Stimulated activated CD4-positive, alpha-beta T cell treated with anti-CD3 and anti-CD28 coated beads, Interleukin-4, amount 100 ng/mL, for 48 hours (primary cell): ENCODE data around the gene COX5B.
"Not testable (repeated sequence)": the region's sequence is repeated elsewhere in the genome, so short reads cannot be mapped to it uniquely, and the experiment has no call there.

ENCODE experiments used
- DNase-seq, 2 donors: peaks; one replicate each; pipeline ENCODE4 v3.0.0-alpha.2; 2020; ENCODE audit warnings: low read depth in 2 of 2

COX5B gene

DNA sequence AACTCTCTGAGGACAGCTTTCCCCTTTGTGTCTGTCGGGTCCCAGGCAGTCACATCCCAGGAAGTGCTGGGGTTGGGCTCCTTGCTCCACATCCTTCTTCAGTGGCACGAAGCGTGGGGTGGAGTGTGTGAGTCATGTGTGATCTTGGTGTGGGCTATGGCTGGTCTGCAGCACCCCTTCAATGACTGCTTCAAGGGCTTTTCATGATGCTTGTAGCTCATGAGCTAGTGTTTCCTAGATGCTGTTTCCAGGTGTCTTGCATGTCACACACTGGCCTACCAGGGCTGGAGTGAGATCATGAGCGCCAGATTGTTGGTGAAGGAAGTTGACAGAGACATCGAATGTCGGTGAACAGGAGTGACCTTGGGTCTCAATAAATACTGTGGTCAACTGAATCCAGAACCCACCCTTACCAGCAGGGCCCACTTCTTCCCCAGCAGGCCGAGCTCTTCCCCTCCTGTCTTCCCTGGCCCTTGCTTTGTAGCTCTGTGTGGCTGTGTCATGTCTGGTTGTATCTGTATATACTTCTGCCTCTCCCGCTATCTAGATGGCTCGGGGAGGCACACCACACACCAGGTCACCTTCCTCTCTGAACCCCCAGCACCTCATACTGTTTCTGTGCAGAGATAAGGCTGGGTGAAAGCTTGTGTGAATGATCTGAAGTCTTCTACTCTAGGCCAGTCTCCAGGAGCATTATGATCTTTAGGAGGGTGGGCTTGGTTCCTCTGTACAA, 27.5 kb downstream of the COX5B start:
- peak in 1 of 2 donors; percentile 11 for DNase-seq

DNA sequence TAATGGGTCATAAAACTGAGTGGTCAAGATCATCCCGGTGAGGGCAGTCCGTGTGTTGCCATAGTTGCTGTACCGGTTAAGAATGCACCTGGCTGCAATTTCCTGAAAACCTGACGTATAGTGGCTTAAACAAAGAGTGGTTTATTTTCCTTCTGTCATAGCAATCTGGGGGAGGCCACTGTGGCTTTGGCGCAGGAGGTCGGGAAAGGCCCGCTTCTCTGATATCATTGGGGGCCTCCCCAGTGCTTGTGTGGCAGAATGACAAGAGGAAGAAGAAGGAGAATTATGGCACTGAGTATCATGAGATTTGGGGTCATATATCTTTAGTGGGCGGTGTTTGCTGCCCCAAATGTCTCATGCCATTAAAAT, 28.0 kb downstream of the COX5B start:
- peak; percentile 31 to 36 for DNase-seq

DNA sequence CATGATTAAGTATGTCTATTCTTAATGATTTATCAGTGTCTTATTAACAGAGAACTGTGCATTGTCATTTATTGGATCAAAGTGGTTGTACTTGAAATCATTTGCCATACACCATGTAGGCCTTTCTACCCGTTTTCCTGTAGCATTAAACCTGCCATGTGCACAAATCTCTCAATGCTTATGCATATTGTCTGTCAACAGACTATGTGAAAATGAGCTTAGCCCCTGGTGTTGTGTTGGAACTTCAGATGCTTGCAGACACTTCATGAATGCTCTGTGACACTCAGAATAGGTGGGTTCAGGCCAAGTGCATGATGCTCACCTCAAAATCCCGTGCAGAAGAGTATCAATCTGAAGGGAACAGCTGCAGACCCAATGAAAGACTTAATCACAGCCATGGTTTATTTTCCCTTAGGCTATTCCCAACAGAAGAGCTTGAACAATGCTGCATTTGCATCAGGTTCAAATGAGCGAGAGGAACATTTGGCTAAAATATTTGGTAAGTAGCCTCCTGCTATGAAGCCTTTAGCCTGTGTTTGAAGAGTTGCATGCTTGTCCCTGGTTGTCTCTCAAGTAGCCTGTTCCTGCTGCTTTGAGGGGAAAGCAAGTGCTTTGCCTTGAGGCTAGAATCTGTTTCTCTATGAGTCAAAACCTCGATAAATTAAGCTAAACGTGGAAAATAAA, 29.7 kb downstream of the COX5B start:
- no peak for DNase-seq

DNA sequence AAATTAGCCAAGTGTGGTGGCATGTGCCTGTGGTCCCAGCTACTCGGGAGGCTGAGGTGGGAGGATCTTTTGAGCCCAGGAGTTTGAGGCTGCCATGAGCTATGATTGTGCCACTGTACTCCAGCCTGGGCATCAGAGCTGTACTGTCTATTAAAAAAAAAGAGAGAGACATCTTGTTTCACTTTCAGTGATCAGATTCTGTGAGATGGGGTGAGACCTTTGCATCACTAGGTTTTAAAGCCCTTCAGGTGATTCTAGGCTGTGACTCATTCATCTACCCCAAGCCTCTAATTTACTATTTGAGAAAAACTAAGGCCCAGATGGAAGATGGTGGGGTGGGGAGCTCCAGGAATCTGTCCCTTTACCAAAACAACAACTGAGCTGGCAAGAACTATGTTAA, 30.8 kb downstream of the COX5B start:
- no peak for DNase-seq

DNA sequence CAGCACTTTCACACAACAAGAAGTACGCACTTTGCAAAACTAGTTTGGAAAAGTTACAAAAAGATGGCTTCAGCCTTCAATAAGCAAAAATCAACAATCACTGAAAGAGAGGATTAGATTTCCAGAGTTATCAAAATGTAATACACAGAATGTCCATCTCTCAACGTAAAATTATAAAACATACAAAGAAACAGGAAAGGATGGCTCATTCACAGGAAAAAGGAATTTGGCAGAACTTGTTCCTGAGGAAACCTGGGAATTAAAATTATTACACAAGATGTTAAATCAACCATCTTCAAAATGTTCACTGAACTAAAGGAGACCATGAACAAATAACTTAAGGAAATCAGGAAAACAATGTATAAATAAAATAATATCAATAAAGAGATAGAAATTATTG, 31.6 kb downstream of the COX5B start:
- no peak for DNase-seq

DNA sequence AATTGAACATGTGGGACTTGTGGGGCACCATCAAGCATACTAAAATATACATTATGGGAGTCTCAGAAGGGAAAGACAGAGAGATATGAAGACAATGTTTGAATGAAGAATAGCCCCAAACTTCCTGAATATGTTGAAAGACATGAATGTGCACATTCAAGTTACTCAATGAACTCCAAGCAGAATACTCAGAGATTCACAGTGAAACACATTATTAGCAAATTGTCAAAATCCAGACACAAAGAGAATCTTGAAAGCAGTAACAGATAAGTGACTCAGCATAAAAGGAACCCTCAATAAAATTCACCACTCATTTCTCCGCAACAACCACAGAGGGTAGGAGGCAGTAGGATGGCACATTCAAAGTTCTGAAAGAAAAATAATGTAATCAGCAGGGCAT, 32.4 kb downstream of the COX5B start:
- no peak for DNase-seq

DNA sequence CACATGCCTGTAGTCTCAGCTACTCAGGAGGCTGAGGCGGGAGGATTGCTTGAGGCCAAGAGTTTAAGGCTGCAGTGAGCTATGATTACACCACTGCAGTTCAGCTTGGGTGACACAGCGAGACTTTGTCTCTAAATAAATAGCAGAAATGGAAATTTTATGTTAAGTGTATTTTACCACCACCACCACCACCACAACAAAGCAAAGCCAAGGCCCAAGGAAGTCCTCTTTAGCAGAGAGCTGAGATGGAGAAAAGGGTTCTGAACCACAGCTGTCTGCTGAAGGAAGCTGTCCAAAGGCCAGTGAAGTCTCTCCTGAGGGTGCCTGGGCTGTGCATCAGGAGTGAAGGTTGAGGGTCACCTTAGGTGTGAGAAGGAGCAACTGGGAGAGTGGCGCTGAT, 41.4 kb downstream of the COX5B start:
- DNase-seq, result not testable (repeated sequence)

DNA sequence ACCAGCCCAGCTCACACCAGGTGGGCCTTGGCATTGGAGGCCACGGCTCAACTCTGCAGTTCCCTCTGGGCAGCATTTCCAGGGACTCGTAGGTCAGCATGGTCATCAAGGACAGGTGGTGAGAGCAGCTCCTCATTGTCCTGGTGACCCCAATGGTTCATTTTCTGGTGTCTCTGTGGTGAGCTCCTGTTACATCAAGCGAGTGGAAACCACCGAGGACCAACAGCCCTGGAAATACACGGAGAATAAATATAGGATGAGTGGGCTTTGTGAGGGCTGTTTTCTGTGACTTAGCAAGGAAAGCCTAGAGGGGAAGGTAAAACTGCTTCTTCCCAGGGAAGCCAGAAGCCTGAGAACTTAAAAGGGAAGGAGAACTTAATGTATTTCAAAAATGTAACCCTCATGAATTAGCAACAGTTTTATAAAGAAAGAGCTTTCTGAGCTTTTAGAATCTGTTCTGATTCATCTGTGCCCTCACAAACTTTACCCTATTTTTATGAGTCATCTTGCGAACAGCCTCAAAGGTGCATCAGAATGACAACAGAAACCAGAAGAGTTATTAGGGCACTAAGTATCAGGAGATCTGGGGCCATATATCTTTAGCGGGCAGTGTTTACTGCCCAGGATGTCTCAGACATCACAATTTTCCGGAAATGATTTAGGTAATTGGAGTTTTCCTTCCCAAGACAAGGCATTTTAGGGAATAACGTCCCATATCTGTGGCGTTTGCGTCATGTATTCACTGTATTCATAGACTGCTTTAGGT, 42.4 kb downstream of the COX5B start:
- DNase-seq, result no peak

DNA sequence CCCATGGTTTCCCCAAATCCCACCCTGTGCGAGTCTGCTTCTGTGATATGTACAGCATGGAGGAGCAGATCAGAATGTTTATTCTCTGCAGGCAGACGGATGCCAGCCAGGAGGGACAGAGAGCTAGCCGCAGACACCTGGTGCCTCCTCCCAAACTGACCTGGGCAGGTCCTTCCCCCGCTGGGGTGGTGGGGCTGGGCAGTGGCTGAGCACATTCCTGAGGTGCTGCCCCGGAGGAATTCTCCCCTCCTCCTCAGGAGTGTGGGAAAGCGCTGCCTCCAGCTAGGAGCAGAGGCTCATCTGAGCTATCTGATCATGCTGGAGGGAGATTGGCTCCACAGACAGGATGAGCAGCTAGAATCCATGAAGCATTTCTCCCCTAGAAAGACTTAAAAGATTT, 45.3 kb downstream of the COX5B start:
- DNase-seq, result no peak

DNA sequence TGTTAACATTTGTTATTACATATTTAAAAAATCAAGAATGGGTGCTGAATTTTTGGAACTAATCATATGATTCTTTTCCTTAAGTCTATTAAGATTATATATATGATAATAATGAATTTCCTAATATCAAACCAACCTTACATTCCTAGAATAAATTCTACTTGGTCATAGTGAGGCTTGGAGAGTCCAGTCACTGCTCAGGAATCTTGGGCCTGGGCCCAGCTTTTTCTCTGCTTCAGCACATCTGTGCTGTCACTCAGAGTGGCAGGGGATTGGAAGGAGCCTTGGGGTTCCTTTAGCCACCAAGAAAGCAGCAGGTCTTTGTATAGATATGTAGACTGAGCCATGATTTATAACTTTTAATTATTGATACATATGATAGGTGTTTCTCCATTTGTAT, 47.6 kb downstream of the COX5B start:
- DNase-seq, result no peak

DNA sequence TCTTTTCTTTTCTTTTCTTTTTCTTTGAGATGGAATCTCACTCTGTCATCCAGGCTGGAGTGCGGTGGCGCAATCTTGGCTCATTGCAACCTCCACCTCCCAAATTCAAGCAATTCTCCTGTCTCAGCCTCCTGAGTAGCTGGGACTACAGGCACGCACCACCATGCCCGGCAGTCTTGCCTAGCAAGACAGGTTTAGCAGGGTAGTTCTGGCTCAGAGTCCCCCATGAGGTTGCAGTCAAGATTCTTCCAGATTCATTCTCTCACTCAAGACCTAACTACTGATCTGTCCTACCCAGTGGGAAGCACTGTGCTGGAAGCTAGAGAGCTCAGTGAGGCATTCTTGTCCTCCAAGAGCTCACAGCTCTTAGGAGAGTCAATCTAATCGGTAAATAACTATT, 49.9 kb downstream of the COX5B start:
- no peak for DNase-seq

DNA sequence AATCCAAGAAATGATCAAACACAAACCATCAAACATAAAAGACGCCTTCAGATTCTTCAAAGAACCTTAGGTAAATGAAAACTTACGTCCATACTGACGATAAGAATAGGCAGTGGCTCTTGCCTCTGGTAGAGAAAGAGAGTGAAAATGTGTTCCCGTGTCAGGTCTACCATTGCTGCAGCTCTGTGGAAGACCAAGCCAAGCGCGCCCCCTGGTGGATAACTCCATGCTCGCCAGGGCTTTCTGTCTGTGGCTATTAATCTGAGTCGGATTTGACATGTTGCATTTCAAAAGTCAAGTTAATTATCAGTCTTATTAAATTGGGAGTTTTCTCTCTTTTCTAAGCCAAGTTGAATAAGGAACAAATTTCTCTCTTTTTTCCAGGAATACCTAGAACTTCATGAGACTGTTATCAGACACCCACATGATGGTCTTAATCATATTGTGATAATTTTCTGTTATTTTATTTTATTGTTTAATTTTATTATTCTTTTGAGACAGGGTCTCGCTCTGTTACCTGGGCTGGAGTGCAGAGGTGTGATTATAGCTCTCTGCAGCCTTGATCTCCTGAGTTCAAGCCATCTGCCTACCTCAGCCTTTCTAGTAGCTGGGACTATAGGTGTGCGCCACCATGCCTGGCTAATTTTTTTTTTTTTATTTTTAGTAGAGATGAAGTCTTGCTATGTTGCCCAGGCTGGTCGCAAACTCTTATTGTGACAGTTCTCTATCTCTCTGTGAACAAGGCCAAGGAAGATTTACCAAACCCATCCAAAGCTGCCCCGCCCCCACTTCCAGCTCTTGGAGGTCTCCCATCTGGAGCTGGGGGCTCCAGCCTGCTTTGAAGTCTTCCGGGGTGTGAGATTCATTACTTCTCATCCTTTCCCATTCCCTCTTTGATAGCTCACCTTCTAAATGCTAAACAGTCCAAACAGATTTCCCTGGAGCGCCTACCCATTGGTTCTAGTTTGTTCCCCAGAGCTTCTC, 51.7 kb downstream of the COX5B start:
- peak; percentile 89 to 97 for DNase-seq
